Stomach (tissue), 4 donors: ENCODE measurements around the gene NDFIP2.

Source experiments
- EP300 ChIP-seq: sonication (generic); formaldehyde crosslinking; IDR thresholded peaks from one replicate; pipeline ENCODE4 v1.6.1; 2017; ENCODE audit warnings: antibody characterized with exemption
- TF ChIP-seq, protein P1 (sequence below), 7 experiments: fragments of 450-650 bp in 4 of 7; fragments of 200-600 bp in 3 of 7; sonication (generic) in 3 of 7; IDR thresholded peaks; one replicate each; pipeline ENCODE4 v1.5.1; 2016 to 2019; ENCODE audit warnings: antibody characterized with exemption in 7 of 7, control low read depth in 2 of 7, mild to moderate bottlenecking in 1 of 7

DNA sequence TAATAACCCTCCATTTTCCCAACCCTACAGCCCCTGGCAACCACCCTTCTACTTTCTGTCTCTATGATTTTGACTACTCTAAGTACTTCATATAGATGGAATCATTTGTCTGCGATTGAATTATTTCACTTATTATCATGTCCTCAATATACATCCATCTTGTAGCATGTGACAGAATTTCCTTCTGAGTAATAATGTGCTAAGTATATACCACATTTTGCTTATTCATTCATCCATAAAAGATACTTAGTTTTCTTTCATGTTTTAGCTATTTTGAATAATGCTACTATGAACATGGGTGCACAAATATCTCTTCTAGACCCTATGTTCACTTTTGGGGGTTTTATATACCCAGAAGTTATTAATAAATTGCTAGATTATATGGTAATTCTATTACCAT, 17.4 kb upstream of the NDFIP2 start:
- TF ChIP-seq EP300: no peak
- TF ChIP-seq, protein P1, sequence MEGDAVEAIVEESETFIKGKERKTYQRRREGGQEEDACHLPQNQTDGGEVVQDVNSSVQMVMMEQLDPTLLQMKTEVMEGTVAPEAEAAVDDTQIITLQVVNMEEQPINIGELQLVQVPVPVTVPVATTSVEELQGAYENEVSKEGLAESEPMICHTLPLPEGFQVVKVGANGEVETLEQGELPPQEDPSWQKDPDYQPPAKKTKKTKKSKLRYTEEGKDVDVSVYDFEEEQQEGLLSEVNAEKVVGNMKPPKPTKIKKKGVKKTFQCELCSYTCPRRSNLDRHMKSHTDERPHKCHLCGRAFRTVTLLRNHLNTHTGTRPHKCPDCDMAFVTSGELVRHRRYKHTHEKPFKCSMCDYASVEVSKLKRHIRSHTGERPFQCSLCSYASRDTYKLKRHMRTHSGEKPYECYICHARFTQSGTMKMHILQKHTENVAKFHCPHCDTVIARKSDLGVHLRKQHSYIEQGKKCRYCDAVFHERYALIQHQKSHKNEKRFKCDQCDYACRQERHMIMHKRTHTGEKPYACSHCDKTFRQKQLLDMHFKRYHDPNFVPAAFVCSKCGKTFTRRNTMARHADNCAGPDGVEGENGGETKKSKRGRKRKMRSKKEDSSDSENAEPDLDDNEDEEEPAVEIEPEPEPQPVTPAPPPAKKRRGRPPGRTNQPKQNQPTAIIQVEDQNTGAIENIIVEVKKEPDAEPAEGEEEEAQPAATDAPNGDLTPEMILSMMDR (IDR thresholded peaks at IDR 0.05): no peak
